GM18517 (cell line): ENCODE measurements around the gene GTPBP4.
"Not testable (repeated sequence)": the region's sequence is repeated elsewhere in the genome, so short reads cannot be mapped to it uniquely, and the experiment has no call there.

Source experiments
- ATAC-seq: cut with Tn5 transposase; IDR thresholded peaks from one replicate; pipeline ENCODE4 v1.9.1; 2021; ENCODE audit warnings: mild to moderate bottlenecking, moderate library complexity; ENCODE audit not compliant: unreplicated experiment

Gene GTPBP4

DNA sequence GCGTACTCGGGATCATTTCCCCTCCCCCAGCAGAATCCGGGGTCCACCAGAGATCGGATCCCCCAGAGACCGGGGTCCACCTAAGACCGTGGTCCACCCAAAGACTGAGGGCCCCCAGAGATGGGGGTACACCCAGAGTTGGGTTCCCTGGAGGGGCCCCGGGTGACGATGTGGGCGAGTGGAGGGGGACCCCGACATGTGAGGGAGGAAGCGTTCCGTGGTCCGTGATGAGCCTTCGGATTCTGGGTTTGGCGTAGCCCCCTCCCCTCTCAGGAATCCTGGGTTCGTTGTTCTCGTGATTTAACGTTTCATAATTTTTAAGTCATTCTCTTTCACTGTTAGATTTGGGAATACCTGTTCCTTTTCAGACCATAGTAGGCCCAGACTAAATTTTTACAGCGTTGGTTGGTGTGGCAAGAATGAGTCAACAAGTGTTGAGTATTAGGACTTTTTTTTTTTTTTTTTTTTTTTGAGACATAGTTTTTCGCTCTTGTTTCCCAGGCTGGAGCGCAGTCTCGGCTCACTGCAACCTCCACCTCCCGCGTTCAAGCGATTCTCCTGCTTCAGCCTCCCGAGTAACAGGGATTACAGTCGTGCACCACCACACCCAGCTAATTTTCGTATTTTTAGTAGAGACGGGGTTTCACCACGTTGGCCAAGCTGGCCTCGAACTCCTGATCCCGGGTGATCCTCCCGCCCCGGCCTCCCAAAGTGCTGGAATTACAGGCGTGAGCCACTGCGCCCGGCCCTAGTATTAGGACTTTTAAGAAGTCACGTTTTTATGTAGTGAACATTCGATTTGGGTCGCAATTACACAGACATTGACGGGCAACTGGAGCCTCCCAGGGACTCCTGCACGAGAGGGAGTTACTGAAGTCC is 672 bp downstream of the GTPBP4 start:
- ATAC-seq = no peak

DNA sequence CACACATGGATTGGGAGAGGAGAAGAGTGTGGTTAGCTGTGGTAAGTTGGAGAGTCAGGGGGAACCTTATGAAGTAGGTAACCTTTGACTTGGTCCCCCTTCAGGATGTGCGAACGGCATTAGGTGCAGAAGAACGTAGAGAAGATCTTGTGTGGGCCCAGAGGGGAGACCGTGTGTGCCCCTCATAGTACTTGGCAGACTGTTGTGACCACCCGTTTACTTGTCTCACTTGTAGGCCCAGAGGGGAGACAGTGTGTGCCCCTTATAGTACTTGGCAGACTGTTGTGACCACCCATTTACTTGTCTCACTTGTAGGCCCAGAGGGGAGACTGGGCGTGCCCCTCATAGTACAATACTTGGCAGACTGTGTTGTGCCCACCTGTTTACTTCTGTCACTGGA is 2.6 kb downstream of the GTPBP4 start:
- ATAC-seq = no peak

DNA sequence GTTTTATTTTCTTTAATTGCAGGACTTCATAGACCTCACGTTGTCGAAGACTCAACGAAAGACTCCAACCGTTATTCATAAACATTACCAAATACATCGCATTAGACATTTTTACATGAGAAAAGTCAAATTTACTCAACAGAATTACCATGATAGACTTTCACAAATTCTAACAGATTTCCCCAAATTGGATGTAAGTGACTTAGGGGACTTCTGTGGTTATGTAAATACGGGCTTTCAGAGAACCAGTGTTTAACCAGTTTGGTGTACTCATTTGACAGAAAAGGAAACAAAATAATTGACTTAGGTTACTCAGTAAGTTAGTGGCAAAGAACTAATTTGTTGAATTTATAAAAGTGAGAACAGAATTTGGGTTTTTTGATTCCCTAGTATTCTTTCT is 4.2 kb downstream of the GTPBP4 start:
- ATAC-seq = no peak

DNA sequence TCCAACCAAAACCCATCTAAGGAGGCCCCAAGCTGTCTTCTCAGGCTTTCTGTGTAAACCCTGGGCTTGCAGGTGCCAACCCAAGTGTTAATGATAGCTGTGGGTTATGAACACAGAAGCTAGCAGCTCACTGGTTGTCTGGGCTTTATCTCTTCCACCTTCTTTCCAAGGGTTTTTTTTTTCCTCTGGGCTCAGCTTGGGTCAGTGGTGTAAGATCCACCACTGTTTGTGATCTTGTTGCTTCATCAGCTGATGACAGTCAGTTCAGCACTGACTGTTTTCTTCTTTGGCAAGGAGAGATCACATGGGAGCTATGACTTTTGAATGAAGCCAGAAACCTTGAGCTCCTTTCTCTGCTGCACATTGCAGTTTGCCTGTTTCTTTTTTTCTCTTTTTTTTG is 4.6 kb downstream of the GTPBP4 start:
- ATAC-seq = no peak

DNA sequence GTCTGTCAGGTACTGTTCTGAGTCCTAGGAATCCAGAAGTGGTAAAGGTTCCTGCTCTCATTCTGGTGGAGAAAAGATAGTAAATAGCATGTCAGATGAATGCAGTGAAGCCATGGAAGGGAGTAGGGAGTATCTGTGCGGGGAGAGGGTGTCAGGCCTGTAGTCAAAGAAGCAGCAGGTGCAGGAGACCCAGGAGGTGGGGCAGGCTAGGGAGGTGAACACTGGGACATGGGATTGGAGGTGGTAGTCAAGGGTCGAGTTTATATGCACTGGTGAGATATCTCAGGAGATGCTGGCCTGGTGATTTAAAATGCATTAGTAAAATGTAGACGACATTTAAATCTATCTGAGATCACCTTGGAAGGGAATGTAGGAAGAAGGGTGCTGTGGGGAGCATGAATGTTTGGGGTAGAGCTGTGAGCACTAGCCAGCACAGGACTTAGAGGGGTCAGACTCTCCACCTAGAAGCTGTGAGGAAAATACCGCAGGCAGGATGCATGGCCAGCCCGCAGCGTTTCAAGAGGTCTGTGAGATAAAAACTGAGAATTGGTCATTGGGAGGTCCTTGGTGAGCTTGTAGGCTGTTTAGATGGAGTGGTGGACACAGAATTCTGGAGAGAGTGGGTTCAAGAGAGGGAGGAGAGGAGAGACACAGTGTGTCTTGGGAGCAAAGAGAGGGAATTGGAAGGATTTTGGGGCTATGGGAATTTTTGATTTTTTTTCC is 6.8 kb downstream of the GTPBP4 start:
- ATAC-seq = no peak

DNA sequence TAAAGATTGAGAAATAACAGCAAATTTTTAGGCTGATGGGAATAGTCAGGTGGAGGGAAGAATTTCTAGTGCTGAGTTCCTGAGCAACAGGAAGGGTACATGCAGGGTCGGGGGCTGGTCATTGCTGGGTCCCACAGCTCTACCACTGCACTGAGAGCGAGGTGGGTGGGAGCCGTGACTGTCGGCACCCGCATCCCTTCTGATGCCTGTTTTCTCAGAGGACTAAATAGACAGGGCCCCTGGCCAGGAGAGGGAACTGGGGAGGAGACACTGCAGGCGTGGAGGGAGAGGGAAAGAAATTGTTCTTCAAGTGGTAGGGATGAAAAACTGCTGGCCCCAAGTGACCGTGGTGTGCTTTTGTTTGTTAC is 7.3 kb downstream of the GTPBP4 start:
- no peak for ATAC-seq

DNA sequence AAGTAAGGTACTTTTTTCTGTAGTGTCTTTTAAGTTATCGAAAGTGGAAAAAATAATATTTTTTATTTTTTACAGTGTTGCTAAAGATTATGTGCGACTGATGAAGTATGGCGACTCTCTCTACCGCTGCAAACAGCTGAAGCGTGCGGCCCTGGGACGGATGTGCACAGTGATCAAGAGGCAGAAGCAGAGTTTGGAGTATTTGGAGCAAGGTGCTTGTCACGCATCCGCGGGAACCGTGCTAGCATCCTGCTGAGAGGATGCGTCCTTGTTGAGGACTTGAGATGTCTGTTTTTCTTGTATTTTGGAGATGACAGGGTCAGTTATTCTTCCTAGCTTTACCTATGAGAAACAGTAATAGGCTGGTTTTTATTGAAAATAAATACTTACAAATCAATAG is 7.8 kb downstream of the GTPBP4 start:
- ATAC-seq = no peak

DNA sequence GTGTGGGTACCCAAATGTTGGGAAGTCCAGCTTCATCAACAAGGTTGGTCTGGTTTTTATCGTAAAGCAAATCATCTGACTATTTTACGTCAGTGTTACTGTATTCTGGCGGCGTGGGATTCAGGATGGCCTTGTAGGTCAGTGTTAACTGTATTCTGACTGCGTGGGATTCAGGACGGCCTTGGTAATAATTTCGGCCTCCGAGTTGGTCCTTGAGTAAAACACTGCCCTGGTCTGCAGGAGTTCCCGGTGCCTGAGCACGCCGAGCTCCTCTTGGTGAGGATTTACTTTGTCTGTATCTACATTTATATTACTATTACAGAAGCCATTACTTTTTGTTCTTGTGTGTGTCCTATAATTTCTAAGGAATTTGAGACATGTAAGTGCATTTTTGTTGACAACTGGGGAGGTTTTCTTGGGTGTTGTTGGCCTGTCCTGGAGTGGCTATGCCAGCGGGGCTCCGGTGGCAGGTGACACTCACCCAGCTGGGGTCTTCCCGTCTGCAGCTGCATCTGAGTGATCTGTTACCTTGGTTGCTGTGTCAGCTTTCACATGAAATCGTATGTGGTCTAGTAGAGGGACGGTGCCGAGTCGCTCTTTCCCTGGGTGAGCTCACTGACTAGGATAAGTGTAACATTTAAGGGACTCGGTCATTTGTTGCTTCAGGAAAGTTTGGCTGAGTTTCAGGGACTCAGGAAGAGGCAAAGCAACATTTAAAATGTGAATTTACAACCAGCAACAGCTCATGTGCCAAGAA is 9.2 kb downstream of the GTPBP4 start:
- ATAC-seq = no peak

DNA sequence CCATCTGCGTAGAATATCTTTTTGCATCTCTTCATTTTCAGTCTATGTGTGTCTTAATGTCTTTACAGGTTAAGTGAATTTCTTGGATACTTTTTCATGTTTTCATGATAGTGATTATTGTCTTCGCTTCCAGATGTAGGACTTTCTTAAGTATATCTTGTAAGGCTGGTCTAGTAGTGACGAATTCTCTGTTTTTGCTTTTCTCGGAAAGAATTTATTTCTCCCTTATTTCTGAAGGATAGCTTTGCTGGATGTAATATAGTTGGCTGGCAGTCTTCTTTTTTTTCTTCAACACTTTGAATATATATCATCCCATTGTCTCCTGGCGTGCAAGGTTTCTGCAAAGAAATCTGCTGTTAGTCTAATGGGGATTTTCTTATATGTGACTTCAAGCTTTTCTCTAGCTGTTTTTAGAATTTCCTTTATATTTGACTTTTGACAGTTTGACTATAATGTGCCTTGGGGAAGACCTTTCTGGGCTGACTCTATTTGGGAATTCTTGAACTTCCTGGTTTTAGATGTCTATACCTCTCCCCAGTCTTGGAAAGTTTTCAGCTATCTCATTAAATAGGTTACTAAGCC is 14.3 kb downstream of the GTPBP4 start:
- ATAC-seq = no peak

DNA sequence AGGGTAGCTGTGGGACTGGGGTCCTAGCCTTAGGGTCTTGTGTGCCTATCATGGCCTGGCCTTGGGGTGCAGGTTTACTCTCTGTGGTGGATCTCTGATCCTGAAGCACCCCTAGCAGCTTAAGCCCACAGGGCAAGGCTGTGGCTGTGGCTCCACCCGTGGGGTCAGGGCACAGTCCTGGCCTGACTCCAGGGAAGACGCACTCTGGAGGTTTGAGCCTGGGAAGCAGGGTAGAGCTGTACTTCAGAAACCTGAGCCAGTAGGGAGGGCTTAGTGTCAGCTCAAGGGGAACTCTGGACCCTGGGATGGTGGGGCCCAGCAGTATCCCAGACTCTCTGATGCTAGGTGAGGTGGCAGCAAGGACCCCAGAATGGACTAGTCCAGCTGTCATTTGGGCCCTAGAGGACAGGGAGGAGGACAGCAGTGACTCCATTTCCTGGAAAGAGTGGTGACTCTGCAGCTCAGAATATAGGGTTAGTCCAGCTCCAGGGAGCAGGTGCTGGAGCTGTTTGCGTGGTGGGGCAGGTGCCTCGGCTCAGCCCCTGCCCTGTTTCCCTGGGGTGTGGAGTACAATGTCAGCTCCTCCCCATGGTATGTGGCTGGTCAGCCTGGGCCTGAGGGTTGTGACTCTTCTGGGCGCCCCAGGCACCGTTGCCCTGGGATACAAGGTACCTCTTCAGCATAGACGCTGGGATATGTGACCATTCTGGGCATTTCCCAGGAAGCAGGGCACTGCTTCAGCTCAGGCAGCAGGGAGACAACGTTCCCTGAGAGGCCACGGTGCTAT is 15.8 kb downstream of the GTPBP4 start:
- no peak for ATAC-seq

DNA sequence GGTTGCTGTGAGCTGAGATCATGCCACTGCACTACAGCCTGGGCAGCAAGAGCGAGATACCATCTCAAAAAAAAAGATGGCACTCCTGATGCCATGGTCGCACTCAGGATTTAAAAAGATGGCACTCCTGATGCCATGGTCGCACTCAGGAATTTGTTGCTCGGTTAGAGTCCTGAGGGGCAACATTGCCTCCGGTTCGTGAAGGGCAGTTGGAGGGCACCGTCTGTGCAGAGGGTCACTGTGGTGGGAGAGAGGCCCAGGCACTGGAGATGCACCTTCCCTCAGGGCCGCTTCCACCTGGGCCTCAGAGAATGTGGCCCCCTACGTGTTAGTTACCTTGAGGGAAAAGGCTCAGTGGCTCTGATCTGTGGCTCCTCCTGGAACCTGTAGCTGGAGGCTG is 18.3 kb downstream of the GTPBP4 start:
- no peak for ATAC-seq

DNA sequence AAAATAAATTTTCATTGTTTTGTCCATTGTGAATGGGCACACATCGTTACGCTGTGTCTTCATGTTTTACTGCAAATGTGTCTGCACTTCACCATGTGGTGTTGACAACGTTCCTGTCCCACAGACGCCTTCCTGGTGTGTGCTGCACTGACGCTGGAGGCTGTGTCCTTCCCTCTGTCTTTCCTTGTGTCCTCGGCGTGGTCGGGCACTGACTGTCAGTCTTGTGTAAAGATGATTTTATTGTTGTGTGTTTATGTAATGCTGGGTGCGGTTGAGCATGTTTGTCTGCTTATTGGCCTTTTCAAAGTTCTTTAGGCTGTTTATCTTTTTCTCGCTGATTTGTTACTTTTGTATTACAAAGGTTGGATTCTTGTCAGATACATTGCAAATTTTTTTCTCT is 19.3 kb downstream of the GTPBP4 start:
- no peak for ATAC-seq

DNA sequence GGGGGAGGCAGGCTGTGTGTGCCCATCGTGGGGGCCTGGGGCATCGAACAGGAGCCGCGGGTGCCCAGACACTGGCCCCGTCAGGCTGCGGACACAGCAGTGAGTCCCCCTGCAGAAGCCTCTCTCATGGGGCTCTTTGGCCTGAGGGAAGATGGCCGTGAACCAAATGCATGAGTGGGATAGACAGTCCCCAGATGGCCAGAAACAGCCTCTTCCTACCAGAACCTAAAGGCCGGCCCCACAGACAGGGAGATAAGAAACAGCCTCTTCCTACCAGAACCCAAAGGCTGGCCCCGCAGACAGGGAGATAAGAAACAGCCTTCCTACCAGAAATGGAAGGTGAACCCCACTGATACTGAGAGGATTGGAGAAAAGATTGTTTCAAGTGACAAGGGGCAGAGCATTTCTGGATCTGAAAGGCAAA is 20.8 kb downstream of the GTPBP4 start:
- no peak for ATAC-seq

DNA sequence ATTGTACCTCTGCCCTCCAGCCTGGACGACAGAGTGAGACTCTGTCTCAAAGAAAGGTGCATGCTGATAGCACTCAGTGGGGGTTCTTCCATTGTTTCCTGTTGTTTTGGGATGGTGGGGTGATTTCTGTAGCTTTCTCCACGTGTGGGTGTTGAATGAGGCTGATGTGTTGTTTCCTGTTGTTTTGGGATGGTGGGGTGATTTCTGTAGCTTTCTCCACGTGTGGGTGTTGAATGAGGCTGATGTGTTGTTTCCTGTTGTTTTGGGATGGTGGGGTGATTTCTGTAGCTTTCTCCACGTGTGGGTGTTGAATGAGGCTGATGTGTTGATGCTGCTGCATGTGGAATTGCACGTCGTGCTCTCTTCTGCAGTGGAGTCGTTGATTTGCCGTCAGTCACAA is 21.7 kb downstream of the GTPBP4 start:
- ATAC-seq = not testable (repeated sequence)

DNA sequence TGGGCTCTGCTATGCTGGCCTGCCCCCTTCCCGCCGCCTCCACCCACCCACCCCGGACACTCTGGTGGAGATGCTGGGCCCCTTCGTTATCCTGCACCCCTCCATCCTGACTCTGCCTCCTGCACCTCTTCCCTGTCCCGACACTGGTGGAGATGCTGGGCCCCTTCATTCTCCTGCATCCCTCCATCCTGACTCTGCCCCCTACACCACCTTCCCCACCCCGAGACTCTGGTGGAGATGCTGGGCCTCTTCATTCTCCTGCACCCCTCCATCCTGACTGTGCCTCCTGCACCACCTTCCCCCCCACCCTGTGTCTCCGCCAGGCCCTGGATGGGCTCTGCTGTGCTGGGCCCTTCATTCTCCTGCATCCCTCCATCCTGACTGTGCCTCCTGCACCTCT is 22.5 kb downstream of the GTPBP4 start:
- ATAC-seq = no peak

DNA sequence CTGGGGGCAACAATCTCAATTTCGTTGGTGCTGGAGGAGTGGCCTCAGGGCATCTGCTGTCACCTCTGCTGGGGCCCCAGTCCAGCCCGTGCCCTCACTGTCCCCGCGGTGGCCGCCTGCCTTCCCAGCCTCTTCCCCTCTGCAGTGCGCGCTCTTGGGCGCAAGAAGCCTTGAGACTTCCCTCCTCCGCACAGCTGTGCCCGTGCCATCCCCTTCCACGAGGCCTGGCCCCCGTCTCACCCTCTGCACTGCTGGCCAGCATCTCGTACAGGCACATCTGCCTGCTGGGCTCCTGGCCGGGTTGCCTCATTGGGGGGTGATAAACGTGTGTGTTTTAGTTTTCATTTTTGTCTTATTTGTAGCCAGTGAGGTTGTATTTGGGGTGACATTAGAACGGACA is 23.5 kb downstream of the GTPBP4 start:
- ATAC-seq = no peak

DNA sequence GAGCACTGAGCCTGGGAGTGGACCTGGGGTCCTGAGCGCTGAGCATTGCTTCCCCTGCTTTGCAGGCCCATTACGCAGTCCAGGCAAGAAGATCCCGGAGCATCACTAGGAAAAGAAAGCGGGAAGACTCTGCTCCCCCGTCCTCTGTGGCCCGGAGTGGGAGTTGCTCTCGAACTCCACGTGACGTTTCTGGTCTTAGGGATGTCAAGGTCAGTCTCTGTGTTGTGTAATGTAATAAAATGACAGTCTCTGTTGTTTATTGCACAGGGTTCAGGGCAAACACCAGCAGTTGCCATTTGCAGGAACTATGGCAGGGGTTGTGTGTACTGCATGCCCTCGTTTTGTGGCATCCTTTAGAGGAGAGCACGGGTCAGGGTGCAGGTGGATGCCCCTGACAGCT is 27.5 kb downstream of the GTPBP4 start:
- ATAC-seq = no peak

DNA sequence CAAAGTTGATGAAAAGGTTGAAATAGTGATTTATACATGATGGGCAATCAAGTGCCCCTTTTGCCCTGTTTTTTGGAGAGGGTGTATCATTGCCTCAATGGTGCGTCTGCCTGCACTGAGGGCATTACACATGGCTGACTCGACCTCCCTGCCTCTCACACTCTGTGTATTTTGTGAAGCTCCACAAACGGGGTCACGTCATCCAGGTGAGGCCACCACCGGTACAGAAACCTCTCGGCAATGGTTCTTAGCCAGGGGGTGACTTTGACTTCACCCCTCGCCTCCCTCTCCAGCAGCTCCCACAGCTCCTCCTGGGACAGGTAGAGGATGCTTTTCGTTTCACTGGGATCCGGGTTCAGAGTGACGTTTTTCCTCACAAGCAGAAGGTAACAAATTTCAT is 31.1 kb downstream of the GTPBP4 start:
- no peak for ATAC-seq

DNA sequence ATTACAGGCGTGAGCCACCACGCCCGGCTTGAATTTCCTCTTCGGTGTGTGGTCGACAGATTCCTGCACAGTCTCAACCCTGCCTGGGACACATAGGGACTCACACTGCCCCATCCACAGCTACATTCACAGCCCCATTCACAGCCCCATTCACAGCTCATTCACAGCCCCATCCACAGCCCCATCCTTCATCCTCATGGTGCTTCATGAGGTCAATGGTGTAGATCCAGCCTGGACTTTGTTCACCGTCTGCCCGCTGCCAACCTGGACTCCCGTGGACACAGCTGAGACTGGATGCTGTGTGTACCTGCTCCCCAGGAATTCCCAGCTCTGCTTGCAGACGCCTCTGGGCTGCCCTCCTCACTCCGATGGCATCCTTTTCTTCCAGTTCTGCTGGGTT is 32.2 kb downstream of the GTPBP4 start:
- ATAC-seq = no peak

DNA sequence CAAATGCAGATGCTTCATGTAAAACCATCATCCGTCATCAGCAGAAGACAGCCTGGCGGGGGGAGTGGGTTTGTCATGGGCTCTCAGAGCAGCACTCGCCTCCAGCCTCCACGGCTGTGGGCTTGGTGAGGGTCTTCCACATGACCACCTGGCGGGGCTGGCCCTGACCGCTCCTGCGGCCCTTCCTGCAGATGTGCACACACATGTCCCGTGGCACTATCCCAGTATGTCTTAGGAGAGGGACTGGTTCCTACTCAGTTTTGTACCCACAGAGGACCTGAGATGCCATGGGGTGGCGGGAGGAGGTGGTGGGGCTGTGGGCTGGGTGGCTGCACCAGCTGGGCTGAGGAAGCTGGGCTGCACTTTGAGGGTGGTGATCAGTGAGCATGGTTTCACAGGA is 32.7 kb downstream of the GTPBP4 start:
- ATAC-seq = no peak

DNA sequence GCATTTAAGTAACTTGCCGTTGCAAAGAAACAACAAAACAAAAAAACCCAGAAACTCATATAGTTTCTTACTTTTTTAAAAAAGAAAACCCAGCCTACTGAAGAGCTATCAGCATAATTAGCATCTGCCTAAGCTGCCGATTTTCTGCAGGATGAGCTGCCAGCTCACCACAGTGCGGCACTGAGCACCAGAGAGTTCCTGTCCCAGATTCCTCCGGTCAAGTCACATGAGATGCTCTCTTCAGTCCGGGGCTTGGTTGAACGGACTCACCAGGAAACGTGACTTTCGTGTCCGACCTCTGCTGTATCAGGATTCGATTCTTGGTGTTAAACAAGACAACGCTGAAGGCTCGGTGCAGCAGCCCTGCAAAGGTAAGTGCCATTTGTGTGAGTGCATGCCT is 34.2 kb downstream of the GTPBP4 start:
- ATAC-seq = no peak
